ENCODE results near the gene MRPL49. TPM values are rescaled to one million over a fixed set of nuclear protein-coding genes. Genes with fewer than 3 reads are reported as not detected.

The MRPL49 gene
- total and polyA plus RNA-seq, 9 of the 15 experiments (the other 6 are each of a cell fraction or from before 2014, with no cell fraction given): 74.3 to 132 (median 91.2) TPM

- TF ChIP-seq ZBTB40 (IDR thresholded peaks at IDR 0.05) (0 out of 2 replicates have a peak, but pooled peaks have one; percentile 15), ZBTB40 (CRISPR knock-in tag; IDR thresholded peaks at IDR 0.05) (no peak), SMAD1 (IDR thresholded peaks at IDR 0.05; ENCODE audit: low read depth, low read length, partially characterized antibody) (peak; percentile 93), NFIC (IDR thresholded peaks at IDR 0.05) (peak; percentile 69), MEF2D (tag; conservative IDR thresholded peaks at IDR 0.05; ENCODE audit: low read depth) (no peak), CGGBP1 (CRISPR knock-in tag; IDR thresholded peaks at IDR 0.05) (peak; percentile 81; the same call in 1 of the 2 replicates), MAZ (CRISPR knock-in tag; conservative IDR thresholded peaks at IDR 0.05 in 1 of 2, IDR thresholded peaks at IDR 0.05 in 1 of 2) (peak; percentile 32 to 52; a peak in 2 of 4 replicates)
- TF ChIP-seq, protein P1, sequence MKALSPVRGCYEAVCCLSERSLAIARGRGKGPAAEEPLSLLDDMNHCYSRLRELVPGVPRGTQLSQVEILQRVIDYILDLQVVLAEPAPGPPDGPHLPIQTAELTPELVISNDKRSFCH (CRISPR knock-in tag; IDR thresholded peaks at IDR 0.05): no peak
- TF ChIP-seq, protein P1 (tag; IDR thresholded peaks at IDR 0.05): 0 out of 2 replicates have a peak, but pooled peaks have one; percentile 35
Measured at GRCh38 chr11:65170058-65170534, 48.0 kb downstream of the MRPL49 start, which contains the start of gene SPDYC (continued).
